Uterus (tissue), 2 donors: Measurements from ENCODE around the gene LRCOL1.

Experiments used
- POLR2A ChIP-seq, 2 donors: fragments of 450-650 bp; IDR thresholded peaks; one replicate each; pipeline ENCODE4 v1.6.1; 2016; ENCODE audit warnings: antibody characterized with exemption in 2 of 2, mild to moderate bottlenecking in 1 of 2, moderate library complexity in 1 of 2
- TF ChIP-seq, protein P1 (sequence below), 4 experiments: fragments of 200-600 bp in 2 of 4; fragments of 450-650 bp in 2 of 4; sonication (generic) in 2 of 4; IDR thresholded peaks; one replicate each; pipeline ENCODE4 v1.5.1; 2016 to 2019; ENCODE audit warnings: antibody characterized with exemption in 4 of 4, mild to moderate bottlenecking in 2 of 4, moderate library complexity in 1 of 4

DNA sequence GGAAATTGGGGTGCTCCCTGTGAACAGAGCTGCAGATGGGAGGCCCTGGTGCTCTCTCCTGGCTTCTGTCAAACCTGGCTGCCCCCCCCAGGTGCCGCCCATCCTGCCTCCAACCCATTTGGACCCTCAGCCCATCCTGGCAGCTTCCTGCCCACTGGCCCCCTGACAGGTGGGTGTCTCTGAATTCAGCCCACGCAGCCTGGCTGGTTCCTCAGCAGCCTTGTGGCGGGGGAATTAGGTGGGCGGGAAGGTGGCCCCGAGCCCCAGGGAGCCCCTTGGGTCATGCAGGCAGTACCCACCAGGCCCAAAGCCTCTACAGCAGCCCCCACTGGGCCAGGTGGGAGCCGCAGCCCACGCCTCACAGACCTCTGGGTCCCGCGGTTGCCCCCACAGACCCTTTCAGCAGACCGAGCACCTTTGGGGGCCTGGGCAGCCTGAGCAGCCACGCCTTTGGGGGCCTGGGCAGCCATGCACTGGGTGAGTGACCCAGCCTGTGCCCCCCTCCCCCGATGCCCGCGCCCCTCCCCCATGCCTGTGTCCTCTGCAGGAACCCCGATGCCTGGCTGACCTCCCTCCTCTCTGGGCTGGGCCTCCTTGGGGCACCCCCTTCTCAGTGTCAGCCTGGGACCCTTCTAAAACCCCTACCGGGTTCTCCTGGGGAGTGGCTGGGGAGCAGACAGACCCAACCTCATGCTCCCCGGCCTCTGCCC lies 28.9 kb downstream of the LRCOL1 start:
- TF ChIP-seq, protein P1, sequence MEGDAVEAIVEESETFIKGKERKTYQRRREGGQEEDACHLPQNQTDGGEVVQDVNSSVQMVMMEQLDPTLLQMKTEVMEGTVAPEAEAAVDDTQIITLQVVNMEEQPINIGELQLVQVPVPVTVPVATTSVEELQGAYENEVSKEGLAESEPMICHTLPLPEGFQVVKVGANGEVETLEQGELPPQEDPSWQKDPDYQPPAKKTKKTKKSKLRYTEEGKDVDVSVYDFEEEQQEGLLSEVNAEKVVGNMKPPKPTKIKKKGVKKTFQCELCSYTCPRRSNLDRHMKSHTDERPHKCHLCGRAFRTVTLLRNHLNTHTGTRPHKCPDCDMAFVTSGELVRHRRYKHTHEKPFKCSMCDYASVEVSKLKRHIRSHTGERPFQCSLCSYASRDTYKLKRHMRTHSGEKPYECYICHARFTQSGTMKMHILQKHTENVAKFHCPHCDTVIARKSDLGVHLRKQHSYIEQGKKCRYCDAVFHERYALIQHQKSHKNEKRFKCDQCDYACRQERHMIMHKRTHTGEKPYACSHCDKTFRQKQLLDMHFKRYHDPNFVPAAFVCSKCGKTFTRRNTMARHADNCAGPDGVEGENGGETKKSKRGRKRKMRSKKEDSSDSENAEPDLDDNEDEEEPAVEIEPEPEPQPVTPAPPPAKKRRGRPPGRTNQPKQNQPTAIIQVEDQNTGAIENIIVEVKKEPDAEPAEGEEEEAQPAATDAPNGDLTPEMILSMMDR (IDR thresholded peaks at IDR 0.05), result no peak
- no peak for TF ChIP-seq POLR2A (IDR thresholded peaks at IDR 0.05)
